Measurements from ENCODE around the gene OTOS. TPM values are rescaled to one million over a fixed set of nuclear protein-coding genes. Genes with fewer than 3 reads are reported as not detected.

The OTOS gene
- total RNA-seq, 2 donors from 2014 or later: not detected

DNA sequence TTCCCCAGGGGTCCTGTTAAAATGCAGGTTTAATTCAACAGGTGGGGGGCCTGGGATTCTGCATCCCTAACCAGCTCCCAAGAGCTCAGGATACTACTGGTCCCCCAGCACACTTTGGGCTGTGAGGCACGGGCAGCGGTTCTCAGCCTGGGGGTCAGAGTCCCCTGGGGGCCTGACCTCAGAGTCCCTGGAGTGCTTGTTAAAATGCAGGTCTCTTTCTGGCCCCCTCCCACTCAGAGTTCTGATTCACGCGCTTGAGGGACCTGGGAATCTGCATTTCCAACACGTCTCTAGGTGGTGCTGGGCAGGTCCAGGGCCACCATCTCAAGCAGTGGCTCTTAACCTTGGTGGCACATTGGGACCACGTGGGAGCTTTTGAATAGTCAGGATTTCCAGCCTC, 2.8 kb upstream of the OTOS start:
- Histone ChIP-seq H3K36me3 (no peaks in the 10 kb centered on the region), H3K27me3 (replicated peaks; ENCODE audit: insufficient read depth) (no peaks in the 10 kb centered on the region), H3K27ac (no peak overlapping the region), H3K4me1 (replicated peaks) (no peaks in the 10 kb centered on the region), H3K9me3 (no peaks in the 10 kb centered on the region), H3K4me3 (no peak overlapping the region)
- intact Hi-C loops (cut with DNase I): loop anchor here (5.0 kb wide), 1 partner anchor 1106 kb away; no protein-coding TSS in a partner anchor
- no peak for DNase-seq (ENCODE audit: low spot score)
- no peak for TF ChIP-seq POLR2AphosphoS5 (IDR thresholded peaks at IDR 0.05)
- TF ChIP-seq POLR2A (IDR thresholded peaks at IDR 0.05): no peak
- no peak for TF ChIP-seq CTCF (IDR thresholded peaks at IDR 0.05)
- WGBS: 67% methylated on average over 6 of the region's 6 CpGs

- WGBS: 88% methylated on average over 5 of the region's 5 CpGs
Measured at GRCh38 chr2:240142859-240143258, 2.4 kb upstream of the OTOS start.

DNA sequence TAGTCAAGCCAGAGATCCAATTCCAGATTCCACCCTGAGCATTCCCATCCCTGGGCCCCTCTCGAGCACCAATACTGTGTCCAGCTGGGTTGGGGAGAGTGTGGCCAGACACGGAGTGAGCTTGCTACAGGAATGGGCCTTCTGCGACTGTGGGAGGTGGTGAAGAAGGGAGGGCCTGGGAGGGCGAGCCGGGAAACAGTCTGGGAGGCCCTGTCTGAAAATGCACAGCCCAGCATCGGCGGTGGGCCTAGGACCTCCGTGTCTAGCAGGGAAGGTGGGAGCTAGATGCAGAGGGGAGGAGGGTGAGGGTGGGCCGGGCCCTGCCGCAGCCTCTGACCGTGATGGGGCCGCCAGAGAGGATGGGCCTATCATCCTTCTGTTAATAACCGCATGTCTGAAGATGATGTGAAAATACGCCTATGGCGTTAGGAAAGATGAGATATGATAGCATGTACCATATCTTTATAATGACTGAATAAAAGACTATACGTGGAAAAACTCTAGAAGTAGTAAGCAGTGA, 1.9 kb upstream of the OTOS start:
- Histone ChIP-seq H3K9me3 (no peaks in the 10 kb centered on the region), H3K4me3 (no peak overlapping the region), H3K4me1 (replicated peaks) (no peaks in the 10 kb centered on the region), H3K27ac (no peak overlapping the region), H3K27me3 (replicated peaks; ENCODE audit: insufficient read depth) (no peaks in the 10 kb centered on the region), H3K36me3 (no peaks in the 10 kb centered on the region)
- WGBS: 90% methylated on average over 16 of the region's 16 CpGs
- intact Hi-C loops (cut with DNase I): loop anchor here (5.0 kb wide), 1 partner anchor 1105 kb away; no protein-coding TSS in a partner anchor
- DNase-seq (ENCODE audit: low spot score): no peak
- TF ChIP-seq POLR2AphosphoS5 (IDR thresholded peaks at IDR 0.05) (no peak), CTCF (IDR thresholded peaks at IDR 0.05) (no peak), POLR2A (IDR thresholded peaks at IDR 0.05) (no peak)

More at GRCh38 chr2:240142859-240143258, 2.4 kb upstream of the OTOS start:
- no peak overlapping the region for H3K27ac ChIP-seq
- no peak for DNase-seq (ENCODE audit: low spot score)
- intact Hi-C loops (cut with DNase I): loop anchor here (5.0 kb wide), 1 partner anchor 1106 kb away; no protein-coding TSS in a partner anchor
- TF ChIP-seq POLR2A (IDR thresholded peaks at IDR 0.05) (no peak), POLR2AphosphoS5 (IDR thresholded peaks at IDR 0.05) (no peak), CTCF (IDR thresholded peaks at IDR 0.05) (no peak)
- no peaks in the 10 kb centered on the region for H3K4me1 ChIP-seq (replicated peaks)
- H3K4me3 ChIP-seq: no peak overlapping the region
- H3K36me3 ChIP-seq: no peaks in the 10 kb centered on the region
- H3K9me3 ChIP-seq: no peaks in the 10 kb centered on the region
- H3K27me3 ChIP-seq (replicated peaks; ENCODE audit: insufficient read depth): no peaks in the 10 kb centered on the region

DNA sequence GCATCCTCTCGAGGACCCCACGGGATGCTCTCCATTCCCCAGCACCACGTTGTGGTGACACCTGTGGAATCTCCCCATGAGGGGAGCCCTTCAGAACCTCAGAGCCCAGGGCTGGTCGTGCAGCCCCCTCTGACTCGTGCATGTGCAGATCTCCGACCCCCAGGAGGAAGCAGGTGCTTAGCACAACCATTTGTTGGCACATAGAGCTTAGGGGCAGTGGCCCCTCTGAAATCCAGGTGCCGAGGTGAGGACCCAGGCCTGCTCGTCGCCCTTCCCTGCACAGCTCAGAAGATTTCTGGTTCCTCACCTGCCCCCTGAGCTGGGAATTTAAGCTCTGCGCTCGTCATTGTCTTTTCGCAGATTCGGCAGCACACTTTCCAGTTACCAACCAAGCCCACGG, 1.3 kb upstream of the OTOS start:
- no peak for DNase-seq (ENCODE audit: low spot score)

More for the DNA sequence above, 1.3 kb upstream of the OTOS start:
- H3K27me3 ChIP-seq (replicated peaks; ENCODE audit: insufficient read depth): no peaks in the 10 kb centered on the region
- H3K4me3 ChIP-seq: no peak overlapping the region
- WGBS: 86% methylated on average over 14 of the region's 14 CpGs
- intact Hi-C loops (cut with DNase I): loop anchor here (5.0 kb wide), 1 partner anchor 1104 kb away; no protein-coding TSS in a partner anchor
- H3K36me3 ChIP-seq: no peaks in the 10 kb centered on the region
- H3K9me3 ChIP-seq: no peaks in the 10 kb centered on the region
- H3K27ac ChIP-seq: no peak overlapping the region
- no peak for TF ChIP-seq CTCF (IDR thresholded peaks at IDR 0.05)
- no peaks in the 10 kb centered on the region for H3K4me1 ChIP-seq (replicated peaks)

All from prostate gland (tissue), 2 donors.